Transverse colon (tissue), 4 donors: ENCODE results near the gene FLNA. TPM values are rescaled to one million over a fixed set of nuclear protein-coding genes. Genes with fewer than 3 reads are reported as not detected.

Experiments used
- DNase-seq: peaks from one replicate; pipeline ENCODE4 v3.0.0-alpha.2; 2019
- H3K27ac ChIP-seq, 4 donors: fragments of 200-600 bp; sonication (generic); 2 replicates each; pipeline ENCODE4 v1.5.1; 2016 to 2018; ENCODE audit warnings: inconsistent platforms in 4 of 4
- H3K27me3 ChIP-seq: fragments of 200-600 bp; sonication (generic); 2 replicates; pipeline ENCODE4 v1.5.1; 2017; ENCODE audit warnings: inconsistent platforms
- H3K36me3 ChIP-seq, 4 donors: fragments of 200-600 bp; sonication (generic); 2 replicates each; pipeline ENCODE4 v1.5.1; 2017 to 2019; ENCODE audit warnings: inconsistent platforms in 4 of 4
- H3K4me1 ChIP-seq, 4 donors: fragments of 200-600 bp; sonication (generic); 2 replicates each; pipeline ENCODE4 v1.5.1; 2017 to 2020; ENCODE audit warnings: inconsistent platforms in 4 of 4
- H3K4me3 ChIP-seq, 4 donors: fragments of 200-600 bp; sonication (generic); 1 replicate in 1 of 4; 2 replicates in 3 of 4; pipeline versions ENCODE4 v1.5.1 to v1.6.1; 2017 to 2019; ENCODE audit warnings: inconsistent platforms in 4 of 4
- H3K9me3 ChIP-seq, 2 donors: fragments of 200-600 bp; sonication (generic); 2 replicates each; pipeline ENCODE4 v1.5.1; 2017 to 2019; ENCODE audit warnings: inconsistent platforms in 2 of 2
- CTCF ChIP-seq, 5 experiments: fragments of 200-600 bp in 3 of 5; fragments of 450-650 bp in 2 of 5; sonication (generic) in 3 of 5; IDR thresholded peaks; 1 replicate in 2 of 5; 2 replicates in 3 of 5; pipeline ENCODE4 v1.5.1; 2016 to 2017; ENCODE audit warnings: antibody characterized with exemption in 5 of 5, inconsistent platforms in 3 of 5, mild to moderate bottlenecking in 2 of 5, moderate library complexity in 1 of 5
- EP300 ChIP-seq: sonication (generic); formaldehyde crosslinking; IDR thresholded peaks from one replicate; pipeline ENCODE4 v1.6.1; 2017; ENCODE audit warnings: antibody characterized with exemption, low read depth
- POLR2A ChIP-seq: fragments of 450-650 bp; IDR thresholded peaks from one replicate; pipeline ENCODE4 v1.6.1; 2016; ENCODE audit warnings: antibody characterized with exemption, mild to moderate bottlenecking, moderate library complexity
- POLR2AphosphoS5 ChIP-seq, 3 donors: sonication (generic); formaldehyde crosslinking; IDR thresholded peaks; one replicate each; pipeline ENCODE4 v1.6.1; 2016; ENCODE audit warnings: antibody characterized with exemption in 3 of 3
- WGBS, 2 donors: methylation state at CpG; one replicate each; pipeline ENCODE4 v1.1.5; 2018; ENCODE audit warnings: low coverage in 1 of 2; 5-methylcytosine and 5-hydroxymethylcytosine counted together
- in situ Hi-C, 4 donors: fragments of 200-750 bp; cut with MboI; loops; one replicate each; pipeline versions ENCODE4 v1.15.0 to v1.15.1; 2017; ENCODE audit warnings: low sequenced_read_pairs in 3 of 4, low pct_ligation_motif_present in 1 of 4, low pct_unique_long_range_greater_than_20kb in 1 of 4
- intact Hi-C: fragments of 100-400 bp; cut with DNase I; formaldehyde crosslinking; loops from one replicate; pipeline ENCODE4 v1.15.1; 2023; ENCODE audit warnings: low total_unique reads
- total RNA-seq, 4 donors: library from RNA; depleted of rRNA; stranded (reverse); fragments of >200 nt; gene quantifications; one replicate each; pipeline ENCODE4 v1.1.0, GENCODE V29; 2016

FLNA gene
- total RNA-seq, 4 donors from 2014 or later = 632 to 3,163 (median 1,262) TPM

GRCh38 chrX:154366666-154367055 lies 7.8 kb downstream of the FLNA start:
- Histone ChIP-seq H3K36me3 (no peaks in the 10 kb centered on the region), H3K4me1 (peaks cover 0 to 26% (median 4%) of the 10 kb centered on the region in 4 donors), H3K9me3 (no peaks in the 10 kb centered on the region), H3K4me3 (no peak overlapping the region), H3K27me3 (peaks cover 8% of the 10 kb centered on the region), H3K27ac (peak overlapping the region; percentile 95 to 99 (median 97))
- no peak for TF ChIP-seq POLR2AphosphoS5 (IDR thresholded peaks at IDR 0.05)
- TF ChIP-seq CTCF (IDR thresholded peaks at IDR 0.05) = no peak
- TF ChIP-seq POLR2A = no peak
- TF ChIP-seq EP300 = no peak
- 70% methylated on average over 11 of the region's 11 CpGs; no CpG with 5 or more reads in 1 of the 2 donors for WGBS, 2 donors
- no peak for DNase-seq
- in situ Hi-C loops (no loop called here), intact Hi-C loops (no loop called here)

GRCh38 chrX:154365997-154366665 lies 8.3 kb downstream of the FLNA start:
- no peak overlapping the region for H3K4me3 ChIP-seq
- in situ Hi-C loops = no loop called here
- H3K36me3 ChIP-seq = no peaks in the 10 kb centered on the region
- 86% methylated on average over 32 of the region's 32 CpGs; no CpG with 5 or more reads in 1 of the 2 donors for whole genome bisulfite sequencing, 2 donors
- peak overlapping the region; percentile 95 to 99 (median 97) for H3K27ac ChIP-seq
- intact Hi-C loops = no loop called here
- H3K27me3 ChIP-seq = peaks cover 6% of the 10 kb centered on the region
- no peak for DNase-seq
- no peaks in the 10 kb centered on the region for H3K9me3 ChIP-seq
- TF ChIP-seq EP300 (no peak), POLR2AphosphoS5 (IDR thresholded peaks at IDR 0.05) (peak in 2 of 3 donors; percentile 15 to 24), CTCF (IDR thresholded peaks at IDR 0.05) (no peak)
- peaks cover 0 to 26% (median 3%) of the 10 kb centered on the region in 4 donors for H3K4me1 ChIP-seq

- intact Hi-C loops = no loop called here
- no peak for TF ChIP-seq POLR2AphosphoS5 (IDR thresholded peaks at IDR 0.05)
- TF ChIP-seq POLR2A = no peak
- no peak for TF ChIP-seq CTCF (IDR thresholded peaks at IDR 0.05)
- no peak for TF ChIP-seq EP300
- in situ Hi-C loops = no loop called here
- no peaks in the 10 kb centered on the region for H3K9me3 ChIP-seq
- DNase-seq = no peak
- 74% methylated on average over 12 of the region's 20 CpGs; no CpG with 5 or more reads in 1 of the 2 donors for WGBS, 2 donors
- H3K4me3 ChIP-seq = no peak overlapping the region
- no peaks in the 10 kb centered on the region for H3K36me3 ChIP-seq
- H3K27me3 ChIP-seq = peaks cover under 1% of the 10 kb centered on the region
- peaks cover 0 to 26% (median 3%) of the 10 kb centered on the region in 4 donors for H3K4me1 ChIP-seq
- H3K27ac ChIP-seq = peak overlapping the region; percentile 95 to 99 (median 97)
Measured at GRCh38 chrX:154365052-154365600, 9.3 kb downstream of the FLNA start.

GRCh38 chrX:154363706-154364439 lies 10.6 kb downstream of the FLNA start:
- no peak for TF ChIP-seq EP300
- no peak for TF ChIP-seq CTCF (IDR thresholded peaks at IDR 0.05)
- TF ChIP-seq POLR2AphosphoS5 (IDR thresholded peaks at IDR 0.05) = peak in 1 of 3 donors; percentile 30
- no peak for DNase-seq
- WGBS, 2 donors = 52 to 83% methylated on average over 3 to 19 of the region's 20 CpGs
- intact Hi-C loops (no loop called here), in situ Hi-C loops (no loop called here)
- Histone ChIP-seq H3K4me1 (peaks cover 0 to 23% (median under 1%) of the 10 kb centered on the region in 4 donors), H3K9me3 (no peaks in the 10 kb centered on the region), H3K36me3 (no peaks in the 10 kb centered on the region), H3K27me3 (no peaks in the 10 kb centered on the region), H3K27ac (peak overlapping the region in 3 of 4 donors; percentile 95 to 99 (median 96)), H3K4me3 (no peak overlapping the region)
